ENCODE results near the gene GPR135.

The GPR135 gene

GRCh38 chr14:59419303-59419702, 45.9 kb downstream of the GPR135 start:
- DNase-seq = no peak

GRCh38 chr14:59417311-59417710, 47.9 kb downstream of the GPR135 start:
- no peak for DNase-seq

- DNase-seq = no peak
Observed at GRCh38 chr14:59415836-59416602, 49.2 kb downstream of the GPR135 start.

All from hematopoietic multipotent progenitor cell treated with erythropoietin and hydrocortisone succinate and interleukin-3 and kit ligand, for 8 days (in vitro differentiated cells).